Mucosa of gallbladder (tissue), 1 donor: ENCODE measurements around the gene ATXN10. TPM values are rescaled to one million over a fixed set of nuclear protein-coding genes. Genes with fewer than 3 reads are reported as not detected.

ENCODE experiments used
- DNase-seq: peaks from one replicate; pipeline ENCODE4 v3.0.0-alpha.2; 2020; ENCODE audit warnings: low spot score
- total RNA-seq: library from RNA; stranded (reverse); gene quantifications from one replicate; pipeline ENCODE4 v1.2.1, GENCODE V29; 2021
- donor health status: DM: no; HTN: no; CAD: no.

ATXN10 gene
- total RNA-seq, 1 donor from 2014 or later: 135 TPM

GRCh38 chr22:45890351-45890635 is 218.7 kb downstream of the ATXN10 start:
- DNase-seq: no peak

DNA sequence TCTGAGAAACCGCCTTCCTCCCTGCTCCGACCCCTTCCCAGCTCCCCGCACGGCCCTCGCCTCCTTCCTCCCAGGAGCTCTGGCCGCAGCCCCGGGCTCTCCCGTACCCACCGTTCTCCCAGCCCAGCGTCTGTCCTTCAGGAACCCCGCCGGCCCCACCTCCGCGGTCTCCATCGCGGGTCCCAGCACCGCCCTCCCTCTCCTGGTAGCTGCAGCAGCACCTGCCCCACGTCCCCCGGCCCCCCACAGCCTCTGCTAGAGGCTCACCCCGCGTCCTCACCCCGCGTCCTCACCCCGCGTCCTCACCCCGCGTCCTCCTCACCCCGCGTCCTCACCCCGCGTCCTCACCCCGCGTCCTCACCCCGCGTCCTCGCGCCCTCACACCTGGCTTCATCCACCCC is 219.4 kb downstream of the ATXN10 start:
- DNase-seq: no peak

DNA sequence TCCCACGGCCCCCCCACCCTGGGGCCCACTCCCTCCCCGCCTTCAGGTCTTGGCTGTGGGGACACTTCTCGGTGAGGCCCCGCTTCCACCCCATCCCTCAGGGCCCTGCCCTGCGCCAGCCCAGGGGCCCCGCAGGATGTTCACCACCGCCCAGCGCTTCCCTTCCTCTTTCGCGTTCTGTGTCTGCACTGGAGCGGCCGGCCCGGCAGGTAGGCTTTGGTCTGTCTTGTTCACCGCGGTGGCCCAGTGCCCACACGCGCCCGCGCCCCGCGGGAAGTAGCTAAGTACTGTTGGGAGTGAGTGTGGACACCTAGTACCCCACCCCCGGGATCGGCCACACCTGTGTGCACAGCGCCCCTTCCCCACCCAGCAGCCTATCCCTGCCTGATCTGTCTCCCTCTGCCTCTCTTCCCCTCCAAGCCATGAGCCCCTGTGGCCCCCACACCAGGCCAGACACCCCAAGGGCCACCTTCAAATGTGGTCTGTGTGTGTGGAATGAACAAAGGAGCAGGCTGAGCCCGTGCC is 219.9 kb downstream of the ATXN10 start:
- no peak for DNase-seq

DNA sequence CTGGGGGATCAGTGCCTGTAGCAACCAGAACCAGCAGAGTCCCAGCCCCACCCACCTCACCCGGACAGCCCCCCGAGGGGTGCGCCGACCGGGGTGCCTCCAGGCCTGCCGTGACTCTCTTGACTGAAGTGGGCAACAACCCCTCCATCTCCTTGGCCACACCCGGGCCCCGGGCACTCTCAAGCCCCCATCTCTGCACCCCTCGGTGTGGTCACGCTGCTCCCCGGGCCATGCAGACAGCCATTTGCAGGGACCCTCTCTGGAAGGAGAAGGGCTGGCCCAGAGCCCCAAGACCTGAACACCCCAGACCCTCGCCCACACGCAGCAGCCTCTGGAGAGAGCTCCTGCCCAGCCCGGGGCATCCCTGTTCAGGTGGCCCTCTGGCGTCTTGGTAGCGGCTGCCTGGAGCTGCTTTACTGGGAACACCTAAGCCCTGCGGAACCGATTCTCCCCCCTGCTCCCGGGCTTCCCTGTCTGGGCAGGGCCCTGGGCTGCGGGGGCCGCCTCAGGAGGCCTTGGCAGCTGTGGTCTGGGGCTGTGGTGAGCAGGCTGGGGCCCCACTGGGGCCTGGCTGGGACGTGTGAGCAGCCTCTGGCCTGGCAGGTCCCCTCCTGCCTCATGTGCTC is 220.5 kb downstream of the ATXN10 start:
- no peak for DNase-seq

- no peak for DNase-seq
Measured at GRCh38 chr22:45892681-45893461, 221.2 kb downstream of the ATXN10 start.

DNA sequence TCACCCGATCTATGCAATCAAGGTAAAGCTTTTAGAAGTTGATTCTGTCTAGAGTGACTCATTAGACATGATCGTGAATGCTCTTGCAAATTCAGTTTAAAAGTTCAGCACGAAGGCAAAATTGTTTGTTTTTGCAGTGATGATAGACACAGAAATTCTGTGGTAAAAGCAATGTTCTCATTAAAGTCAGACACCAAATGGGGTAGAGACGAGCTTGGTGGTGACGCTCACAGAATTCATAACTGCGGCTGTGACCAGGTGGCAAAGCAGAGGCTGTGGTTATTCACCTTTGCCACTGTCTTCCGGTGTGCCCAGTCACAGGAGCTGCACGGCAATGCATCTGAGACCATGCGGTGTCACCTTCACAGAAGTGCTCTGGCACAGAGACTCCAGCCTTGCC is 221.9 kb downstream of the ATXN10 start:
- no peak for DNase-seq

Other genes with a start within 250 kb of the ATXN10 start
- gene FBLN1, start 169.0 kb upstream of the ATXN10 start, total RNA-seq: 427 TPM